H1 (cell line): Measurements from ENCODE around the gene KRTAP2-4. TPM values are rescaled to one million over a fixed set of nuclear protein-coding genes. Genes with fewer than 3 reads are reported as not detected.

Source experiments
- CTCF ChIA-PET: fragments of 300-600 bp; sonication (Branson Sonifier 250); formaldehyde crosslinking; loops from one replicate; lab custom pipeline; 2021; ENCODE audit not compliant: partially characterized antibody; lab: Charles Lee
- POLR2A ChIA-PET: fragments of 300-600 bp; sonication (Branson Sonifier 250); formaldehyde crosslinking; loops from one replicate; lab custom pipeline; 2021; ENCODE audit warnings: inconsistent platforms; ENCODE audit not compliant: partially characterized antibody; lab: Charles Lee
- DNase-seq, 2 experiments: peaks; one replicate each; pipeline versions ENCODE4 v3.0.0 to v3.0.0-alpha.2; 2010 to 2022; ENCODE audit warnings: low spot score in 2 of 2, low read depth in 1 of 2, mixed read lengths in 1 of 2
- FAIRE-seq: peaks from 2 replicates; lab custom pipeline; 2011; peaks lifted over from hg19 to GRCh38; lab: Jason Lieb, UNC
- H2AFZ ChIP-seq: 2 replicates; pipeline ENCODE4 v1.8.1; 2012; ENCODE audit warnings: low read length, inconsistent platforms
- H2AK5ac ChIP-seq: 2 replicates; pipeline ENCODE4 v1.6.1; 2013; ENCODE audit warnings: low read depth, low read length
- H2BK120ac ChIP-seq: replicated peaks from 2 replicates; pipeline ENCODE3; 2013; ENCODE audit warnings: low read depth, low read length, inconsistent platforms
- H2BK12ac ChIP-seq: 2 replicates; pipeline ENCODE4 v1.6.1; 2013; ENCODE audit warnings: low read depth, low read length
- H2BK15ac ChIP-seq: 2 replicates; pipeline ENCODE4 v1.6.1; 2013; ENCODE audit warnings: low read length
- H2BK20ac ChIP-seq: 2 replicates; pipeline ENCODE4 v1.6.1; 2013; ENCODE audit warnings: low read length
- H2BK5ac ChIP-seq: 2 replicates; pipeline ENCODE4 v1.6.1; 2013; ENCODE audit warnings: low read depth, low read length
- H3K14ac ChIP-seq: 2 replicates; pipeline ENCODE4 v1.6.1; 2013; ENCODE audit warnings: inconsistent platforms; ENCODE audit not compliant: insufficient read length
- H3K18ac ChIP-seq: 2 replicates; pipeline ENCODE4 v1.6.1; 2013; ENCODE audit warnings: low read length; ENCODE audit errors: extremely low read depth
- H3K23ac ChIP-seq: 2 replicates; pipeline ENCODE4 v1.6.1; 2013; ENCODE audit warnings: inconsistent platforms; ENCODE audit not compliant: insufficient read length
- H3K23me2 ChIP-seq: 2 replicates; pipeline ENCODE4 v1.6.1; 2013; ENCODE audit warnings: low read depth, low read length
- H3K27ac ChIP-seq: 2 replicates; pipeline ENCODE4 v1.6.1; 2011; ENCODE audit warnings: low read depth, low read length, inconsistent platforms
- H3K27me3 ChIP-seq, 4 experiments: replicated peaks in 1 of 4; 1 replicate in 1 of 4; 2 replicates in 3 of 4; pipeline versions ENCODE4 v1.6.1 to v1.8.1; 2011 to 2013; ENCODE audit warnings: low read length in 3 of 4, mild to moderate bottlenecking in 3 of 4, inconsistent platforms in 2 of 4, mixed read lengths in 2 of 4, moderate library complexity in 1 of 4; ENCODE audit not compliant: control insufficient read depth in 3 of 4, insufficient read depth in 3 of 4; ENCODE audit errors: extremely low read depth in 1 of 4
- H3K36me3 ChIP-seq, 4 experiments: 2 replicates each; pipeline versions ENCODE4 v1.6.1 to v1.8.1; 2011 to 2013; ENCODE audit warnings: mild to moderate bottlenecking in 4 of 4, low read length in 3 of 4, moderate library complexity in 2 of 4, control low read depth in 1 of 4, inconsistent platforms in 1 of 4; ENCODE audit not compliant: insufficient read depth in 4 of 4, control insufficient read depth in 2 of 4
- H3K4ac ChIP-seq: replicated peaks from 2 replicates; pipeline ENCODE3; 2013; ENCODE audit warnings: low read length, low read depth, mixed read lengths, inconsistent platforms; ENCODE audit not compliant: insufficient read length
- H3K4me1 ChIP-seq, 4 experiments: replicated peaks in 1 of 4; 1 replicate in 1 of 4; 2 replicates in 3 of 4; pipeline versions ENCODE4 v1.6.1 to v1.8.1; 2011 to 2013; ENCODE audit warnings: low read length in 3 of 4, inconsistent platforms in 2 of 4, mixed read lengths in 1 of 4; ENCODE audit not compliant: insufficient read depth in 4 of 4, control insufficient read depth in 3 of 4
- H3K4me2 ChIP-seq, 2 experiments: 2 replicates each; pipeline versions ENCODE4 v1.6.1 to v1.8.1; 2011 to 2013; ENCODE audit warnings: low read depth in 2 of 2, low read length in 2 of 2, control low read depth in 1 of 2, inconsistent platforms in 1 of 2, mild to moderate bottlenecking in 1 of 2; ENCODE audit not compliant: insufficient read depth in 1 of 2
- H3K4me3 ChIP-seq, 4 experiments: fragments of 200-600, 300-600 bp in 1 of 4; sonication (generic), shearing (Covaris generic), sonication (Bioruptor Twin) in 1 of 4; 2 replicates each; pipeline versions ENCODE4 v1.5.1 to v1.8.1; 2011 to 2016; ENCODE audit warnings: low read length in 4 of 4, low read depth in 3 of 4, control low read depth in 2 of 4, inconsistent platforms in 2 of 4, mild to moderate bottlenecking in 2 of 4, mixed read lengths in 1 of 4, moderate library complexity in 1 of 4; ENCODE audit not compliant: insufficient read depth in 2 of 4; ENCODE audit errors: extremely low read depth in 1 of 4
- H3K56ac ChIP-seq: replicated peaks from 2 replicates; pipeline ENCODE3; 2013; ENCODE audit warnings: low read depth, mild to moderate bottlenecking, mixed read lengths, low read length, inconsistent platforms; ENCODE audit not compliant: insufficient read length
- H3K79me1 ChIP-seq: 2 replicates; pipeline ENCODE4 v1.6.1; 2013; ENCODE audit warnings: low read depth, low read length, control low read depth
- H3K79me2 ChIP-seq, 2 experiments: 2 replicates each; pipeline versions ENCODE4 v1.6.1 to v1.8.1; 2012 to 2013; ENCODE audit warnings: low read length in 2 of 2, mild to moderate bottlenecking in 2 of 2, inconsistent platforms in 1 of 2; ENCODE audit not compliant: insufficient read depth in 2 of 2, control insufficient read depth in 1 of 2
- H3K9ac ChIP-seq, 4 experiments: replicated peaks in 1 of 4; 1 replicate in 1 of 4; 2 replicates in 3 of 4; pipeline versions ENCODE4 v1.6.1 to v1.8.1; 2011 to 2013; ENCODE audit warnings: low read depth in 3 of 4, low read length in 3 of 4, control low read depth in 2 of 4, mild to moderate bottlenecking in 2 of 4, moderate library complexity in 2 of 4, inconsistent platforms in 1 of 4; ENCODE audit errors: extremely low read depth in 1 of 4
- H3K9me3 ChIP-seq, 2 experiments: 2 replicates each; pipeline versions ENCODE4 v1.6.1 to v1.8.1; 2012 to 2013; ENCODE audit warnings: mild to moderate bottlenecking in 2 of 2, moderate library complexity in 2 of 2, control low read depth in 1 of 2, inconsistent platforms in 1 of 2, low read depth in 1 of 2, low read length in 1 of 2, mixed read lengths in 1 of 2; ENCODE audit not compliant: insufficient read depth in 2 of 2
- H4K20me1 ChIP-seq, 2 experiments: replicated peaks in 1 of 2; 2 replicates each; pipeline versions ENCODE3 to v1.8.1; 2011 to 2013; ENCODE audit warnings: inconsistent platforms in 2 of 2, low read length in 2 of 2, mild to moderate bottlenecking in 1 of 2; ENCODE audit not compliant: insufficient read depth in 2 of 2, control insufficient read depth in 1 of 2
- H4K5ac ChIP-seq: 2 replicates; pipeline ENCODE4 v1.6.1; 2013; ENCODE audit warnings: low read length, low read depth, mixed read lengths, inconsistent platforms; ENCODE audit not compliant: insufficient read length
- H4K8ac ChIP-seq: 2 replicates; pipeline ENCODE4 v1.8.0; 2013; ENCODE audit warnings: mild to moderate bottlenecking, moderate library complexity, low read length, inconsistent platforms; ENCODE audit not compliant: insufficient read depth; ENCODE audit errors: extremely low read depth
- H4K91ac ChIP-seq: replicated peaks from 2 replicates; pipeline ENCODE3; 2013; ENCODE audit warnings: low read length, mixed read lengths, inconsistent platforms; ENCODE audit not compliant: insufficient read length
- BACH1 ChIP-seq: IDR thresholded peaks from 2 replicates; pipeline ENCODE4 v1.6.1; 2012; ENCODE audit warnings: low read length, improper control_type of control experiment
- CBX5 ChIP-seq: fragments of 300-800, 300-1000 bp; sonication (generic); IDR thresholded peaks from 2 replicates; pipeline ENCODE4 v1.7.1; 2016; ENCODE audit warnings: antibody characterized with exemption, low read length, low read depth
- CEBPB ChIP-seq: IDR thresholded peaks from 2 replicates; pipeline ENCODE4 v1.6.1; 2012; ENCODE audit warnings: low read depth, low read length
- CREB1 ChIP-seq: IDR thresholded peaks from 2 replicates; pipeline ENCODE4 v1.6.1; 2012; ENCODE audit warnings: inconsistent platforms
- EZH2 ChIP-seq: fragments of 200-600 bp; sonication (generic); IDR thresholded peaks from 2 replicates; pipeline ENCODE4 v1.7.1; 2012; ENCODE audit warnings: low read depth, mild to moderate bottlenecking, moderate library complexity, low read length, inconsistent platforms; ENCODE audit not compliant: severe bottlenecking
- GTF2F1 ChIP-seq: IDR thresholded peaks from 2 replicates; pipeline ENCODE4 v1.6.1; 2012; ENCODE audit warnings: low read depth, low read length, improper control_type of control experiment, borderline replicate concordance
- HDAC2 ChIP-seq, 2 experiments: fragments of 300-600 bp in 1 of 2; sonication (generic) in 1 of 2; IDR thresholded peaks; 2 replicates each; pipeline ENCODE4 v1.6.1; 2011 to 2012; ENCODE audit warnings: low read depth in 2 of 2, low read length in 2 of 2, mild to moderate bottlenecking in 2 of 2, moderate library complexity in 2 of 2, borderline replicate concordance in 1 of 2, inconsistent platforms in 1 of 2
- JUND ChIP-seq: IDR thresholded peaks from 2 replicates; pipeline ENCODE4 v1.6.1; 2011; ENCODE audit warnings: mild to moderate bottlenecking, improper control_type of control experiment, low read length
- KDM1A ChIP-seq: fragments of 200-600, 300-600 bp; sonication (generic); IDR thresholded peaks from 2 replicates; pipeline ENCODE4 v1.7.1; 2016; ENCODE audit warnings: mild to moderate bottlenecking, low read length, borderline replicate concordance
- NANOG ChIP-seq: IDR thresholded peaks from 2 replicates; pipeline ENCODE4 v1.6.1; 2011; ENCODE audit warnings: low read length, low read depth, mild to moderate bottlenecking, inconsistent platforms; ENCODE audit not compliant: insufficient read depth, poor library complexity, severe bottlenecking
- POU5F1 ChIP-seq: IDR thresholded peaks from 2 replicates; pipeline ENCODE4 v1.6.1; 2011; ENCODE audit warnings: low read depth, mild to moderate bottlenecking, low read length, moderate library complexity
- RNF2 ChIP-seq: fragments of 200-900, 300-1000 bp; sonication (generic); IDR thresholded peaks from 2 replicates; pipeline ENCODE4 v1.7.1; 2016; ENCODE audit warnings: borderline replicate concordance, low read depth, mild to moderate bottlenecking, antibody characterized with exemption, low read length; ENCODE audit not compliant: poor library complexity, severe bottlenecking; ENCODE audit errors: missing control alignments
- SIX5 ChIP-seq: IDR thresholded peaks from 2 replicates; pipeline ENCODE4 v1.6.1; 2011; ENCODE audit warnings: mild to moderate bottlenecking, low read depth, low read length
- SUZ12 ChIP-seq: fragments of 200-600 bp; sonication (generic); IDR thresholded peaks from 2 replicates; pipeline ENCODE4 v1.6.1; 2012; ENCODE audit warnings: mild to moderate bottlenecking, inconsistent platforms, low read length, moderate library complexity, mixed read lengths
- YY1 ChIP-seq: IDR thresholded peaks from 2 replicates; pipeline ENCODE4 v1.6.1; 2011; ENCODE audit warnings: low read depth, mild to moderate bottlenecking, low read length
- WGBS, 2 experiments: shearing (Covaris generic) in 1 of 2; methylation state at CpG; one replicate each; pipeline versions ENCODE4 v1.1.6 to v1.1.7; 2013 to 2015; ENCODE audit warnings: low lambda C conversion rate in 2 of 2, mixed read lengths in 2 of 2, inconsistent platforms in 1 of 2, low coverage in 1 of 2, missing lambda C conversion rate in 1 of 2; ENCODE audit not compliant: insufficient replicate concordance in 2 of 2, insufficient coverage in 1 of 2, insufficient read length in 1 of 2; ENCODE audit errors: extremely low coverage in 1 of 2, missing lambda C conversion rate in 1 of 2; 5-methylcytosine and 5-hydroxymethylcytosine counted together
- polyA plus RNA-seq, 7 experiments: library from polyadenylated mRNA; depleted of rRNA in 3 of 7; stranded (reverse) in 5 of 7; unstranded in 2 of 7; fragments of >200 nt in 5 of 7; fragments of 200-250 nt in 2 of 7; gene quantifications; 1 replicate in 5 of 7; 2 replicates in 1 of 7; 4 replicates in 1 of 7; pipeline versions ENCODE4 v1.2.1 to v1.2.3, GENCODE V29; 2011 to 2013; ENCODE audit warnings: missing spikeins in 2 of 7, mixed read lengths in 2 of 7
- total RNA-seq: library from RNA; stranded (reverse); fragmentation: NEBNext Ultra II Directional; extraction: Animal tissue kit (Norgen Biotek cat#: 25700); gene quantifications from 2 replicates; pipeline ENCODE4 v1.2.1, GENCODE V29; 2021

Gene KRTAP2-4
- total and polyA plus RNA-seq, 2 of the 8 experiments (the other 6 are each of a cell fraction or from before 2014, with no cell fraction given), result not detected

DNA sequence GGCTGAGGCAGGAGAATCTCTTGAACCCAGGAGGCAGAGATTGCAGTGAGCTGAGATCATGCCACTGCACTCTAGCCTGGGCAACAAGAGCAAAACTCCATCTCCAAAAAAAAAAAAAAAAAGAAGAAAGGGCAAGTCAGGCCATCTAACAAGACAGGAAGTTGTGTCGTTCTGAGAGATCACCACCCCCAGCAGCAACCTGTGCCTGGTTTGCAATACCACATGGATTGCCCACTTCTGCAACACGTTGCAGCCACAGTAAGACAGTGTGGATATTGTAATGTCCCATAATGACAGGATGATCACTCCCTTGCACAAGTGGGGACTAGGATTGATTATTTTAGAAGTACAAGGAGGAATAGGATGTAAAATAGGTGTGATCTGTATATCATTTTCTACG, 3.4 kb upstream of the KRTAP2-4 start:
- DNase-seq, result no peak
- Histone ChIP-seq H2AFZ (no peak overlapping the region), H2AK5ac (no peak overlapping the region), H4K91ac (no peak overlapping the region), H3K56ac (no peak overlapping the region), H2BK15ac (no peak overlapping the region), H3K14ac (no peak overlapping the region), H3K23ac (no peak overlapping the region), H3K9ac (no peak overlapping the region), H3K79me1 (no peaks in the 10 kb centered on the region), H3K79me2 (no peaks in the 10 kb centered on the region), H2BK20ac (no peak overlapping the region), H3K4me2 (no peak overlapping the region), H2BK12ac (no peak overlapping the region), H2BK5ac (no peak overlapping the region), H2BK120ac (no peak overlapping the region), H3K9me3 (no peaks in the 10 kb centered on the region), H4K8ac (no peak overlapping the region), H3K4me1 (no peaks in the 10 kb centered on the region), H3K23me2 (no peaks in the 10 kb centered on the region), H3K4me3 (no peak overlapping the region), H3K36me3 (no peaks in the 10 kb centered on the region), H3K27me3 (no peaks in the 10 kb centered on the region), H3K18ac (no peak overlapping the region), H3K27ac (no peak overlapping the region), H4K5ac (no peak overlapping the region), H3K4ac (no peak overlapping the region), H4K20me1 (no peaks in the 10 kb centered on the region)
- 82% methylated on average over 3 of the region's 3 CpGs; no CpG with 5 or more reads in 1 of the 2 experiments for WGBS, 2 experiments
- no peak for FAIRE-seq
- ChIA-PET CTCF (no interaction called here), POLR2A (no interaction called here)
- TF ChIP-seq GTF2F1 (no peak), JUND (no peak), CEBPB (no peak), SIX5 (no peak), HDAC2 (IDR thresholded peaks at IDR 0.05; ENCODE audit: borderline replicate concordance in 1 of 2, low read depth in 2 of 2, low read length in 2 of 2) (no peak), POU5F1 (no peak), CREB1 (no peak), BACH1 (no peak), EZH2 (no peak), RNF2 (no peak), KDM1A (no peak), NANOG (no peak), SUZ12 (no peak), YY1 (no peak), CBX5 (no peak)
